Stimulated activated CD8-positive, alpha-beta memory T cell treated with anti-CD3 and anti-CD28 coated beads, Interleukin-12 subunit alpha, Interleukin-12 subunit beta, amount 100 ng/mL, for 4 hours (primary cell): ENCODE data around the gene SLC38A11.

Source experiments
- DNase-seq: peaks from one replicate; pipeline ENCODE4 v3.0.0-alpha.2; 2020; ENCODE audit warnings: low read depth

SLC38A11 gene

DNA sequence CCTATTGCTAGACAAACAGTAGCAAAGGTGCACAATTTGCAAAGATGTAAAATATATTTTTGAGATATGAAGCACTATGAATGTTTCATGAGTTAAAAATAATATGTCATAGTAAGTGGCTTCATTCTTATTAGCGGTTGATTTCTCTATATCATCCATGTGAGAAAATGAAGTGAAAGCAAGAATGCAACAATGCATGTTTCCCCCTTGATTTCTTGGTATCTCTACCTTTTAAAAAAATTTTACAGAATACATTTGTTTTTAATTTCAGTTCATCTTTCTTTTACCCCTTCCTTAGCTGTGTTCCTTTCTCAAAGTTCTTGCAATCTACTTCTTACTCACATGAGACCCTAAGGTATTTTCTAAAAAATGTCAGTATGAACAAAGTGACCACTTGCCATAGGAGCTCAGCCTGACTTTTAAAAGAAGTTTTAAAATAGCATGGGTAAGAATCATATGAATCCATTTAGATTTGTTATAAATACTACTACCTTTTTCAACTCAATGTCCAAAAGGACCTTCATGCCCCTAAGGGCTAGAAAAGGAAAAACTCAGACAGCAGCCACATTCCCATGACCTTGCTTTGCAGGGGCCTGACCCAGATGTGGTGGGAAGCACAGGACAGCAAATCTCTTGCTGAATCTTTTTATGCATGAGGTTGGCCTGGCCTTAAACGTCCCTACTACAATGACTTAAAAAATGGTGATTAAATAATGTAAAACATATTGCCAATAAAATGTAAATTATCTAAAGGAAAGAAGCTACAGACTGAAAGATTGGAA lies 14.8 kb upstream of the SLC38A11 start:
- DNase-seq = no peak

DNA sequence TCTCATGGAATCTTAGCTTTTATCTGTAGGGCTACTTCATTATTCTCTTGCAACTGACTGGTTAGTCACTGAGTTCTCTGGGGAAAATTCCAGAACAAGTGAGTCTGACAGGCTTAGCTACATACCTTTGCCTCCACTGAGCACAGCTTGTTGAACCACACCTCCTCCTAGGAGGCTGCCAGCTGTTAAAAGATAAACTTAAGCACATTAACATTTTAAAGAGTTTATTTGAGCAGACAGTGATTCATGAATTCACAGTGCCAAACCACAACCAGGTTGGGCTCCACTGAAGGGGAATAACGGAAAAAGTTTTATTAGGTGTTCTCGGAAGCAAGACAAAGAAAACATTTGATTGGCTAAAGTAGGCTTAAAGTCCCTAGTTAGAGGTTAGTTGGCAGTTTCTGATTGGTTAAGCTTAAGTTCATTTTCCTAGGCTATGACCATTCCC lies 12.5 kb upstream of the SLC38A11 start:
- no peak for DNase-seq

DNA sequence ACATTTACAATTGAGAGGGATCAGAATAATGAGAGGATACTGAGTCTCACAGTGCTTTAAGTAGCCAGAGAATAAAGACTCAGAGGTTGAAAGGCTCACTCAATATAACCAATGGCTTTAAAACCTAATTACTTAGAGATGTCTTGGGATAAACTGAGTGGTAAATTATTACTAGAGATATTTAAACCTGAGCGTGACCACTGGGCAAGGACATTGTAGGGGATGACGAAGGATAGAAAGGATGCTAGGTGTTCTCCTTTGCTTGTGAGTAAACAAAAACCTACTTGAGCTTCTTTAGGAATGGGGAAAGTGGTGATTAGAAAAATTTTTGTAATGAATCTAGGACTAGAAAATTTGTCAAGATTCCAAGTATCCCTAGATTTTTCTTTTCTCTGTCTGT lies 12.0 kb upstream of the SLC38A11 start:
- no peak for DNase-seq

DNA sequence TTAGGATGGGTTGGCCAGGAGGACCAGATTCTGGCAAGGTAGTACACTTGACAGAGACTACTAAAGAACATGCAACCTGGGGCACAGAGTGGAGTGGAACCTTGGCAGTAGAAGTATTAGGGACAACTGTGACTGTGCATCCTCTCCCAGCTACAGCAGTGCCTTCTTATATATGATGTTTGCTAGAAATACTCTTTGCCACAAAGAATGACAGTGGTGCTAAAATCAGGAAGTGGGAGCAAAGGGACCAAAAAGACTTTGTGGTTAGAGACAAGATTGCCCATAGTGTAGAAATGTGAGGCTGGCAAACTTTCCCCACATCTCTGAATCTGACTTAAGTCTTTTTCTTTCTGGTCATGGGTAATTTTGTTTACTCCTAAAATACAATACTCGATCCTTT lies 9.4 kb upstream of the SLC38A11 start:
- DNase-seq = no peak

DNA sequence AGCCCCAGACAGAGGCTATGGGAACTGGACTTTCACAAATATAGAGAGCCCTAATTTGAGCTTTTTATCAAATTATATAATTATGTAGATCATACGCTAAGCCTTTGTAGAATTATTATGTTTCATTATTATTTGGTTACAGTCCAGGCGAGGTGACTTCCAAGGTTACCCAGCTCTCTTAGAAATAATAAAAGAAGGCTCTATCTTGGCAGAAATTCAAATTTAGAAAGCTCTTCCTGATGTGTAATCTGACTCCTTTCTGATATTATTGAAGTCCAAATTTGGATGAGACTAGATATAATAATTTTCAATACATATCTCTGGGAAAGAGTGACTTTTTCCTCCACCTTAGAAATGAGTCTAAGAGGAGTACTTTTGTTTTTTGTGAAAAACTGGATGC lies 4.8 kb upstream of the SLC38A11 start:
- no peak for DNase-seq

DNA sequence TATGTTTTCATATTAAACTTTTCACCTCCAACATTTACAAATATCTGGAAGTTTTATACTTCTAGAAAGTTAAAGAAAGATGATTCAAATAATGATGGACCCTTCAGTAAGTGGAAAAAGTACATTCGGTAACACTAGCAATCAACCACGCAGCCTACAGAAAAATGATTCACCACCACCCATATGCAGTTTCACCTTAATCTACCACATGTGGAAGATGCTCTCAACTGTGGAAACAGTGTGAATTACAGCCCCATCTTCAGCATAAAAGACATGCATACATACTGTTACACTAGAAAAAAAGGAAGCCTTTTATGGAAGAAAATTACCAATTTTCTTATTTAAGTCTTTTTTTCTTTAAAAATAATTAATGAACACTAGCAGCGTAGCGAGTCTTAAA lies 1.1 kb downstream of the SLC38A11 start:
- no peak for DNase-seq

DNA sequence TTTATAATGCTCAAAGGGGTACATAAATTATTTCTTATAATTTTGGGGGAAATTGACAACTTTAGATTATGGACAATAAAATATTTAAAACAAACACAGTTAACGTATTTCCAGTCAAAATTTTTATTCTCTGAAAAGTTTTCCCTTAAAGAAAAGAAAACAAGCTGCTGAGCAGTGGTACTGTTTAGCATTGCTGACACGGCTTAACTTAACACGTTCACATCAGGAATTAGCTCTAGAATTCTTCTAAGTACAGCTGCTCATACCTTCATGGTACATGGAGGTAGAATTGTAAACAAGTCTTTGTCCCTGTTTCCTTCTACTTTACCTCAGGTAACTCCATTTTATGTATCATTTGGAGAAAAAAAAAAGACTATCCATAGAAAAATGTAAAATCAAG lies 2.0 kb downstream of the SLC38A11 start:
- no peak for DNase-seq

DNA sequence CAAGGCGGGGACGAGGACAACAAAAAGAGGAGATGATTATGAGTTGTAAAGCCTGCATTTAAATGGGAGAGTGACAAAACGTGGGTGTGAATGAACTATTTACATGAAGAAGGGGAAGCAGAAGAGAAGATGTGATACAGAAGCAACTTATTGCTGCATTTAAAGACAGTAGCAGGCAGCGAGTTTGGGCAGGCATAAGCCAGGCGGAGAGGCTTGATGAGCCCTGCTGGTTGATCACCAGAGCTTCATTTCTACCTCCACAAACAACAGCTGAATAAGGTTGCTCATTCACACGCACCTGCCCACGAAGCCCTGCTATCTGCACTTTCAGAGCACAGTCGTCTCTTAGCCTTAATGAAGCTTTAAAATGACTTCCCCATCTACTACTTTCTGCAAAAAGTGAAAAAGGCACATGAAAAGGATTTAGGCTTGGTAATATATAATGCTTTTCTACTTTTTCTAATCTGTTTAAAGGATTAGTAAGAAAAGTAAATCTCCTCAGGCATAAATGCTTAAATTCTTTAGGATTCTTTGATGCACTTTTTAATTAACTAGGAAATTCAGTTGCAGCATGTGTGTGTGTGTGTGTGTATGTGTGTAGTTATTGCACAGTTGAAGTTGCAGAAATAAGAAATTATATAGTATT lies 3.1 kb downstream of the SLC38A11 start:
- no peak for DNase-seq

DNA sequence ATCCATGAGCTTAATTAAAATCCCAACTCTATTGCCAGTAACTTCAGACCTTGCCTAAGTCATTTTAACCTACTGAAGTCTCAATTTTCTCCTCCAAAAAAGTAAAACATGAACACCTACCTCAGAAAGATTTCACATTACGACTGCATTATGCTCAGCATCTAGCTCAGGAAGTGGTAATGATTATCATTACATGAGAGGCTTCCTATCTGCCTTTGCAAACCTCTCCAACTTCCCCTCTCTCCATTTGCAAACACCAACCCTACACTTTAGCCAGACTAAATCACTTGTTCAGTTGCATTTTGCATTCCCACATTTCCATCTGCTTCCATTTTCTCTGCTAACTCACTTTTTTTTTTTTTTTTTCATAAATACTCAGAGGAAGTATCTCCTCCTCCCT lies 6.8 kb downstream of the SLC38A11 start:
- no peak for DNase-seq

DNA sequence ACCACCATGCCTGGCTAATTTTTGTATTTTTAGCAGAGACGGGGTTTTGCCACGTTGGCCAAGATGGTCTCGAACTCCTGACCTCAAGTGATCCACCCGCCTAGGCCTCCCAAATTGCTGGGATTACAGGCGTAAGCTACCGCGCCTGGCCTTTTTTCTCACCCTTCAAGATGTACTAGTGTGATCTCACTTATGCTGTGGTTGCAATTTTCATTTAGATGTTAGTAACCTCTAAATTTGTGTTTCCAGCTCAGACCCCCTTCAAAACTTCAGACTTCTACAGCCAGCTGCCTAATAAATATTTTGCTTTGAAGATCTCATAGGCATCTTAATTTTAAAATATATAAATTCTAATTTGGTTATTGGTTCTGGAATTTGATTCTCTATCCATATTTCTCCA lies 8.0 kb downstream of the SLC38A11 start:
- DNase-seq = no peak

DNA sequence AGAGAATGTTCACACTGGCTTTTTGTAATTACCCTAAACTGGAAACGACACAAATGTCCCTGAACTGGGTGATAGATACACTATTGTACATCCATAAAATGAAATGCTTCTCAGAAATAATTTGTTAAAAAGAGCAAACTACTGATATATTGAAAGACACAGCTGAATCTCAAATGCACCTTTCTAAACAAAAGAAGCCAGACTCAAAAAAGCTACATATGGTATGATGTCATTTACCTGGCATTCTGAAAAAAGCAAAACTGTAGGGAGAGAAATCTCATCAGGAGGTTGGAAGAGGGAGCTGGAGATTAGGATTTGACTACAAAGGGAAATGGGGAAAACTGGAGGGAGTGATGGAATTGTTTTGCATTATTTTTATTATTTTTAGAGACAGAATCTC lies 12.0 kb downstream of the SLC38A11 start:
- DNase-seq = no peak

DNA sequence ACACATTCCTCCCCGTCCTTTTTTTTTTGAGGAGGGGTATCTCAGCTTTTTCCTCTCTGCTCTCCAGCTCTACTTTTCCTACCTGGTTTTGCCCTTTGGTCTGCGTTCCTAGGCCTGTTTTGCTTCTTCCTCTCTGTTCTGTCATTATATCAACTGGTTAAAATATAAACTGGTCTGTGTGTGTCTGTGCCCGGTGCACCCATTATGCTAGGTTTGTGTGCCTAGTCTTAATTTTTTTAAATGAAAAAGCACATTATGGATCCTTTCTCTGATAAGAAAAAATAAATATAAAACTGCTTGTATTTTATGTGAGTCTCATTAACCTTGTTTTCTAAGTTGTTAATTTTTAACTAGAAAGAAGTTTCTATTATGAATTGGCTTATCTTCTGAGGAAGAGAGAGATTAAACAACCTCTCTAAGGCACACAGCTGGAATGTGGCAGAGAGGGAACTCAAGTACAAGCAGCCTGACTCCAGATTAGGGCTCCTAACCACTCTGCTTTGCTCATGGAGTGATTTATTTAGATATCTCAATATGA lies 17.4 kb downstream of the SLC38A11 start:
- no peak for DNase-seq

DNA sequence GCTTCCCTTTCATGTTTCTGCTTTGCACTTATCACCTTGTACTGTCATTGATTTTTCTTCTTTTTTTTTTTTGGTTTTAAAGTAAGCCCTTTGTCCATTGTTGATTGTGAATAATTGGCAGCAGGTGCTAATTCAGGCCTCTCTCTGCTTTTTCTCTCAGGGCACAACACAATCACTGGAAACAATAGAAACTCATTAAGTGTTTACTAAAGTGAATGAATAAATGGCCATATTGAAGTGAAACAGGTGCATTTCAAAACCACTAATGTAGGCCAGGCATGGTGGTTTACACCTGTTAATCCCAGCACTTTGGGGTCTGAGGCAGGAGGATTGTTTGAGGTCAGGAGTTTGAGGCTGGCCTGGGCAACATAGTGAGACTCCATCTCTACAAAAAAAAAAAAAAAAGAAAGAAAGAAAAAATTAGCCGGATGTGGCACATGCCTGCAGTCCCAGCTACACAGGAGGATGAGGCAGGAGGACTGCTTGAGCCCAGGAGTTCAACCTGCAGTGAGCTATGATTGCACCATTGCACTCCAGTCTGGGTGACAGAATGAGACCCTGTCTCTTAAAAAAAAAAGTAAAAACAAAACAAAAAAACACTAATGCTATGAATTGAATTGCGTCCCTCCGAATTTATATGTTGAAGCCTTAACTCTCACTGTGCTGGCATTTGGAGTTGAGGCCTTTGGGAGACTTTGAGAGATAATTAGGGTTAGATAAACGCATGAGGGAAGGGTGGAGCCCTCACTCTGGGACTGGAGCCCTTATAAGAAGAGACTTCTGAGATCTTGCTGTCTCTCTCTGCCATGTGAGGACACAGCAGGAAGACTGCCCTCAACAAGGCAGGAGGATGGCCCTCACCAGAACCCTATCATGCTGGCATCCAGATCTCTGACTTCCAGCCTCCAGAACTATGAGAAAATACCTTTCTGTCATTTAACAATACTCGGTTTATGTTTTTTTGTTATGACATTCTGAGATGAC lies 19.9 kb downstream of the SLC38A11 start:
- DNase-seq = no peak

DNA sequence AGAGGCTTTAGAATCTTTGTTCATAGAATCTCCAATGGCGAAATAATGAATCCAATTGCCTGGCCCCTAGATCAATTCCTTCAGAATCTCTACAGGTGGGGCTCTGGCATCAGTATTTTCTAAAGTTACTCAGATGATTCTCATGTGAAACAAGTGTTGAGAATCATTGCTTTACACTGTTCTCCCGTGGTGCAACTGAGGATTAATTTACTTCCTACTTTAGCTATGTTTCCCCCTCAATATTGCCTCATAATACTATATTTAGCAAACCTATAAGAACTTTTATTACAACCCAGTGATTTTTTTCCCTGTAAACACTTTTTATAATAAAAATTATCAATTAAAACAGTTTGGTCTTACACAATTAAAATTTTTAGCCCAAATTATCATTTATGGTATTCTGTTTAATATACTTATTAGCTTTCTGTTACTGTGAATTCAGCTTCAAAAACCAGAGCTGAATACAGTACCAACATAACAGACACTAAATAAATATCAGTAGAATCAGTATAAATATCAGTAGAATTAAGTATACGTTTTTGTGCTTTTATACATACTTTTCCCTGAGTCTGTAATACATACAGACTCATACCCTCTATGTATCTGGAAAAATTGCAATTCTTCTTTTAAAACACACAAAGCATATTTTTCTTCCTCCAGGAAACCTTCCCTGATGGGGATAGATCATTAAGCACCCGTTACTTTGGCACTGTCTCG lies 20.8 kb downstream of the SLC38A11 start:
- DNase-seq = no peak

DNA sequence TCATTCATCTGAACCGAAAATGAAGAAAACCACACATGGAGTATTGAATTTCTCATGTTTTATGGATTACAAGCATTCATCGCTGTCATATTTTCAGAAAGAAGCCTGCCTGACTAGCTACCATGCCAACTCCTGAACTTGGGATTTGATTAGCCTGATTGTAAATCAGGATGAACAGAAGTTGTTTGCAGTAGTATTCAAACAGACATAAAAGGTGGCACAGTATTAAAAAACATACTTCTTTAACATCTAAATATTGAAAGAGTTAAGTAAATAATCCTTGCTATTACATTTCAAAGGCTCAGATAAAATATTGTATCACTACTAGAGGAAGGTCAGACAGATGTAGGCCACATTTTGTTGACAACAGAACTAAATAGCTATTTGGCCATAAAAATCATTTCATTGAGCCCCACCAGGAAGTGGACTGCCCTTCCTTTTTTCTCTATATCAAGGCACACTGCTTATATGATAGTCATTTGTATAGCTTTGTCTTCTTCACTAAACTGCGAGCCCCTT lies 21.6 kb downstream of the SLC38A11 start:
- DNase-seq = no peak

DNA sequence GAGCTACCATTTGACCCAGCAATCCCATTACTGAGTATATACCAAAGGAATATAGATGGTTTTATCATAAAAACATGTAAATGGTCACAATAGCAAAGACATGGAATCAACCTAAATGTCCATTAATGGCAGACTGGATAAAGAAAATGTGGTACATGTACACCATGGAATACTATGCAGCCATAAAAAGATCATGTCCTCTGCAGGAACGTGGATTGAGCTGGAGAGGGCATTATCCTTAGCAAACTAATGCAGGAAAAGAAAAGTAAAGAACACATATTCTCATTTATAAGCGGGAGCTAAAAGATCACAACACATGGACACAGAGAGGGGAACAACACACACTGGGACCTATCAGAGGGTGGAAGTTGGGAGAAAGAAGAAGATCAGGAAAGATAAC lies 22.9 kb downstream of the SLC38A11 start:
- DNase-seq = no peak

DNA sequence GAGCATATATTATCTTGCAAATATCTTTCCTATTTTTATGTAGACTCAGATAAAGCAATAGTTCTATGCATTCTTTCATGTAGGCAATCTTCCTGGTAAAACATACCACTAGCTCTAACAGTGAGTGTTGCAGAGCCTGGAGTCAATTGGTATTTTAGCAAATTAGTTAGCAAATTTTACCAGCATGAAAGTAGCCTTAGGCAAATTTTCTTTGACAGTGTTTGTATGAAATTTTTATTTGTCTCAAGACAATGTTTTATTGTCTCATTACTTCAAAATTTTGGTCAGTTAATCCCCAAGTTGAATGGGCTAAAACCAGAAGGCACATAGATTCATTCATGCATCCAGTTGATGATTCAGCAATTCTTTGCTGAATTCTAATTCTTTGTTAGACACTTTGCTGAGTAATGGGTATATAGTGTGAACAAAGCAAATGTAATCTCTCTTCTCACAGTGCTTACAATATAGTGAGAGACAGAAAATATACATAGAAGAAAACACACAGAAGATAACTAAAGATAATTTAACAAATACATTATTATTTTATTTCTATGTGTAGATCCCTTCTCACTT lies 27.1 kb downstream of the SLC38A11 start:
- no peak for DNase-seq

DNA sequence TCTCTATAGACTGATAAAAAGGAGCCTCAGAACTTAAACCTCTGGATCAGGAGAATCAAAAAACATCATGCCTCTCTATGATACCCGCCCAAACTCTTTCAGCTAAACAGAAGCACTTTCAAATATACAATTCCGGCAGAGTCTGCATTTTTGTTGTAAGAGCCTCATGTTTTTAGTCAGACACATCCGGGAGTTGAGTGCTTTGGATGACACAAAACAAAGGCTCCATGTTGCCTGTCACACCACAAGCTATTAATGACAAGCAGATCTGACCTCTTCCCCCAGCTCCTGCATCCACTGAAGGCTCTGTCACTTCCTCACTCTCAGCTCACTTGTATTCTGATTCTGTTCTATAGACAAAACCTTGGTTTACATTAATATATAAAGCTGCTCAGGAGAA lies 33.2 kb downstream of the SLC38A11 start:
- DNase-seq = no peak

DNA sequence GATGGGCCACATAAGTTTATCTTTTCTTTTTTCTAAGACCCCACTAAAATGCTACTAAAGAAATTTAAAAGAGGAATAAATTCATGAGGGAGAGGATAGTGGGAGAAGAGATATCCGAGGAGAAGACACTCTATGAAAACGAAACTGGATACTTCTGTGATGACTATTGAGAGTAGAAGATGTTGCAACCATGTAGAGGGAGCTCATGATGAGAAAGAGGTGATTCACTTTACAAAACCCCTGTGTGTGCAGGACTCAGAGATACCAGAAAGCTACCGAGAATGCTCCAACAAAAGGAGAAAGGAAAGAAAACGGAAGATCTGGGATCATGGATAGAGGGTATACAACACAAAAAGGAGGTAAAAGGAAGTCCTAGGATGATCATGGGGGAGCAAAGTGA lies 34.9 kb downstream of the SLC38A11 start:
- no peak for DNase-seq

DNA sequence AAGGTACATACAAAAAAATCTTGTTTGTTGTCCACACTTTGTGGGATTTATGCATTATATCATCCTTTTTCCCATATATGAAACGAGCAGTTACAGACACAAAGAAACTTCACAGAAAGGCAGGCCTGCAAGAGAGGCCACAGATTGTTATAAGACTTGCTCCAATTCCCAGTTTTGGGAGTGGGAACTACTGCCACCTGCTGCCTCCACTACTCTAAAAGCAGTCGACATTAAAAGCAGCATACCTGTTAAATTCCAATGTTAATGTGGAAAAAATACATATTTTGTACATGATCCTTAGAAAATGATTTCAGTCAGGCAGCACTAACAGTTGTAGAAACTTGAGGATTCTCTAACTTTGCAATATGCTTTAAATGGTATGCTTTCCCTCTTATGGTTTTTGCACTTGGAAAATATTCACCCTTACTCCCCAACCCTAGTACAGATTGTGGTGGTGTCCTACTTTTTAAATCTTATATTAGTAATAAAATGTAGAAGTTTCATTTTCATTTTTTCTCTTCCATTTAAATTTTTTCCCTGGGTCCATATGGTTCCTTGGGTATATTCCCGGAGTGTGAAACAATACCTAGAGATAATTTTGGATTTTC lies 37.9 kb downstream of the SLC38A11 start:
- DNase-seq = no peak

DNA sequence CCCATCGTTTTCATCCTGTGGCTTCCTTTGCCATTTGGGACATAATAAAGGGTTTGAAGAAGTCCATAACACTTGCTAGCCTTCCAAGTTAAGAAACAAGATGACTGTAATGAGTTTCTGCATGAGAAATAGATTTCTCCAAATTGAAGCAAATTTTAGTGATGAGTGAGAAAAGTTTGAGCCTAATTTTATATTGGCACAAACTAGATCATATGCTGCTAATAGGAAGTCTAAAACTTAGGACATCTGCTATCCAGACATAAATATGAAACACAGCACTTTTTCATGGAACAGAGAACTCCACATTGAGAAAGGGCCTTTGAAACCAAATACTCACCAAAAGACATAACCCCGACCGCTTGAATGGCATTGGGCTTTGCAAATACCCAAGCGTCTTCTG lies 39.8 kb downstream of the SLC38A11 start:
- no peak for DNase-seq
